Neural cell (in vitro differentiated cells): ENCODE measurements around the gene SLAIN2. TPM values are rescaled to one million over a fixed set of nuclear protein-coding genes. Genes with fewer than 3 reads are reported as not detected.

ENCODE experiments used
- H2AFZ ChIP-seq: fragments of 200-600, 300-800 bp; sonication (generic), shearing (Covaris generic); 2 replicates; pipeline ENCODE4 v1.6.0; 2014; ENCODE audit warnings: low read depth, mild to moderate bottlenecking, antibody characterized with exemption, low read length, moderate library complexity
- H3F3A ChIP-seq: fragments of 200-600 bp; shearing (Covaris generic); 2 replicates; pipeline ENCODE4 v1.6.1; 2016; ENCODE audit warnings: mild to moderate bottlenecking, moderate library complexity, mixed read lengths, antibody characterized with exemption, low read length; ENCODE audit not compliant: insufficient read depth, poor library complexity, severe bottlenecking
- H3K27ac ChIP-seq: fragments of 200-600, 300-800 bp; sonication (generic), shearing (Covaris generic); 2 replicates; pipeline ENCODE4 v1.5.1; 2014; ENCODE audit warnings: mild to moderate bottlenecking, low read length, moderate library complexity
- H3K27me3 ChIP-seq: fragments of 300-800, 200-600 bp; sonication (generic), shearing (Covaris generic); 2 replicates; pipeline ENCODE4 v1.6.0; 2014; ENCODE audit warnings: mild to moderate bottlenecking, low read depth, low read length, moderate library complexity; ENCODE audit not compliant: insufficient read depth
- H3K36me3 ChIP-seq: fragments of 300-800, 200-600 bp; sonication (generic), shearing (Covaris generic); 2 replicates; pipeline ENCODE4 v1.5.1; 2014; ENCODE audit warnings: mild to moderate bottlenecking, antibody characterized with exemption, low read length, moderate library complexity; ENCODE audit not compliant: insufficient read depth
- H3K4me2 ChIP-seq: fragments of 300-800, 200-600 bp; sonication (generic), shearing (Covaris generic); 2 replicates; pipeline ENCODE4 v1.6.0; 2014; ENCODE audit warnings: mild to moderate bottlenecking, low read length
- H3K4me3 ChIP-seq: fragments of 300-800, 200-600 bp; sonication (generic), shearing (Covaris generic); 2 replicates; pipeline ENCODE4 v1.5.1; 2014; ENCODE audit warnings: mild to moderate bottlenecking, low read length, moderate library complexity
- H3K79me2 ChIP-seq: fragments of 200-600 bp; shearing (Covaris generic); replicated peaks from 2 replicates; pipeline ENCODE4 v1.6.0; 2014; ENCODE audit warnings: mild to moderate bottlenecking, low read length, moderate library complexity; ENCODE audit not compliant: insufficient read depth
- H3K9ac ChIP-seq: fragments of 300-800, 200-600 bp; sonication (generic), shearing (Covaris generic); 2 replicates; pipeline ENCODE4 v1.6.1; 2016; ENCODE audit warnings: mild to moderate bottlenecking, low read length, mixed read lengths
- H3K9me2 ChIP-seq: fragments of 200-600 bp; shearing (Covaris generic); 2 replicates; pipeline ENCODE4 v1.6.1; 2016; ENCODE audit warnings: mild to moderate bottlenecking, low read length, mixed read lengths; ENCODE audit not compliant: insufficient read depth
- H3K9me3 ChIP-seq: fragments of 200-600, 300-800 bp; sonication (generic), shearing (Covaris generic); 2 replicates; pipeline ENCODE4 v1.6.1; 2016; ENCODE audit warnings: mild to moderate bottlenecking, mixed run types, low read length, moderate library complexity, mixed read lengths
- H4K20me1 ChIP-seq: fragments of 200-600 bp; shearing (Covaris generic); 2 replicates; pipeline ENCODE4 v1.6.1; 2016; ENCODE audit warnings: mild to moderate bottlenecking, mixed run types; ENCODE audit not compliant: insufficient read depth
- EP300 ChIP-seq: fragments of 450-650 bp; conservative IDR thresholded peaks from 2 replicates; pipeline ENCODE4 v1.6.1; 2014; ENCODE audit warnings: antibody characterized with exemption, mild to moderate bottlenecking, moderate library complexity; ENCODE audit not compliant: poor library complexity, severe bottlenecking
- EZH2 ChIP-seq: fragments of 200-600, 300-800 bp; shearing (Covaris generic), sonication (generic); IDR thresholded peaks from 2 replicates; pipeline ENCODE4 v1.6.1; 2014; ENCODE audit warnings: antibody characterized with exemption, low read length, borderline replicate concordance, mild to moderate bottlenecking; ENCODE audit not compliant: insufficient read depth, poor library complexity, severe bottlenecking
- MXI1 ChIP-seq: fragments of 450-650 bp; conservative IDR thresholded peaks from 2 replicates; pipeline ENCODE4 v1.6.1; 2014; ENCODE audit warnings: antibody characterized with exemption, mild to moderate bottlenecking; ENCODE audit not compliant: poor library complexity, severe bottlenecking
- POLR2AphosphoS5 ChIP-seq: IDR thresholded peaks from 2 replicates; pipeline ENCODE4 v1.6.1; 2012
- RAD21 ChIP-seq: fragments of 450-650 bp; conservative IDR thresholded peaks from 2 replicates; pipeline ENCODE4 v1.6.1; 2014; ENCODE audit warnings: antibody characterized with exemption, mild to moderate bottlenecking, moderate library complexity
- SMC3 ChIP-seq: fragments of 450-650 bp; conservative IDR thresholded peaks from 2 replicates; pipeline ENCODE4 v1.6.1; 2014; ENCODE audit warnings: antibody characterized with exemption, mild to moderate bottlenecking, moderate library complexity; ENCODE audit not compliant: poor library complexity
- TAF1 ChIP-seq: IDR thresholded peaks from 2 replicates; pipeline ENCODE4 v1.6.1; 2012; ENCODE audit warnings: low read depth
- polyA plus RNA-seq: library from polyadenylated mRNA; depleted of rRNA; stranded (reverse); fragments of >200 nt; gene quantifications from 2 replicates; pipeline ENCODE4 v1.2.3, GENCODE V29; 2014
- TF ChIP-seq, protein P1 (sequence below): fragments of 450-650 bp; IDR thresholded peaks from 2 replicates; pipeline ENCODE4 v1.5.1; 2014; ENCODE audit warnings: antibody characterized with exemption, mild to moderate bottlenecking, moderate library complexity; ENCODE audit not compliant: poor library complexity, severe bottlenecking
- TF ChIP-seq, protein P2 (sequence below): IDR thresholded peaks from 2 replicates; pipeline ENCODE4 v1.6.1; 2012; ENCODE audit warnings: borderline replicate concordance

SLAIN2 gene
- polyA plus RNA-seq, 1 donor from 2014 or later: 43.2 TPM

- no peaks in the 10 kb centered on the region for H3K9me2 ChIP-seq
- no peak for TF ChIP-seq MXI1
- TF ChIP-seq EP300: no peak
- TF ChIP-seq POLR2AphosphoS5: no peak
- TF ChIP-seq TAF1: no peak
- TF ChIP-seq EZH2: no peak
- H2AFZ ChIP-seq: no peak overlapping the region
- no peak overlapping the region for H3K4me3 ChIP-seq
- no peak overlapping the region for H3K4me2 ChIP-seq
- no peaks in the 10 kb centered on the region for H3K79me2 ChIP-seq
- H3K36me3 ChIP-seq: no peaks in the 10 kb centered on the region
- H3K9ac ChIP-seq: no peak overlapping the region
- no peaks in the 10 kb centered on the region for H3F3A ChIP-seq
- H3K9me3 ChIP-seq: no peaks in the 10 kb centered on the region
- H3K27me3 ChIP-seq: no peaks in the 10 kb centered on the region
- no peaks in the 10 kb centered on the region for H4K20me1 ChIP-seq
- no peak overlapping the region for H3K27ac ChIP-seq
Measured at GRCh38 chr4:48295116-48295515, 46.2 kb upstream of the SLAIN2 start.

GRCh38 chr4:48296365-48296764, 45.0 kb upstream of the SLAIN2 start:
- Histone ChIP-seq H3K27me3 (no peaks in the 10 kb centered on the region), H4K20me1 (no peaks in the 10 kb centered on the region)

More at GRCh38 chr4:48296365-48296764, 45.0 kb upstream of the SLAIN2 start:
- H2AFZ ChIP-seq: no peak overlapping the region
- no peaks in the 10 kb centered on the region for H3K79me2 ChIP-seq
- no peak overlapping the region for H3K4me3 ChIP-seq
- H3K4me2 ChIP-seq: no peak overlapping the region
- no peaks in the 10 kb centered on the region for H3F3A ChIP-seq
- H3K9me3 ChIP-seq: no peaks in the 10 kb centered on the region
- no peak overlapping the region for H3K27ac ChIP-seq
- no peaks in the 10 kb centered on the region for H3K36me3 ChIP-seq
- no peak overlapping the region for H3K9ac ChIP-seq
- H3K9me2 ChIP-seq: no peaks in the 10 kb centered on the region
- TF ChIP-seq POLR2AphosphoS5 (no peak), RAD21 (no peak), SMC3 (no peak), EZH2 (no peak), EP300 (no peak), TAF1 (no peak), MXI1 (no peak)
- TF ChIP-seq, protein P1, sequence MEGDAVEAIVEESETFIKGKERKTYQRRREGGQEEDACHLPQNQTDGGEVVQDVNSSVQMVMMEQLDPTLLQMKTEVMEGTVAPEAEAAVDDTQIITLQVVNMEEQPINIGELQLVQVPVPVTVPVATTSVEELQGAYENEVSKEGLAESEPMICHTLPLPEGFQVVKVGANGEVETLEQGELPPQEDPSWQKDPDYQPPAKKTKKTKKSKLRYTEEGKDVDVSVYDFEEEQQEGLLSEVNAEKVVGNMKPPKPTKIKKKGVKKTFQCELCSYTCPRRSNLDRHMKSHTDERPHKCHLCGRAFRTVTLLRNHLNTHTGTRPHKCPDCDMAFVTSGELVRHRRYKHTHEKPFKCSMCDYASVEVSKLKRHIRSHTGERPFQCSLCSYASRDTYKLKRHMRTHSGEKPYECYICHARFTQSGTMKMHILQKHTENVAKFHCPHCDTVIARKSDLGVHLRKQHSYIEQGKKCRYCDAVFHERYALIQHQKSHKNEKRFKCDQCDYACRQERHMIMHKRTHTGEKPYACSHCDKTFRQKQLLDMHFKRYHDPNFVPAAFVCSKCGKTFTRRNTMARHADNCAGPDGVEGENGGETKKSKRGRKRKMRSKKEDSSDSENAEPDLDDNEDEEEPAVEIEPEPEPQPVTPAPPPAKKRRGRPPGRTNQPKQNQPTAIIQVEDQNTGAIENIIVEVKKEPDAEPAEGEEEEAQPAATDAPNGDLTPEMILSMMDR: no peak
- TF ChIP-seq, protein P2, sequence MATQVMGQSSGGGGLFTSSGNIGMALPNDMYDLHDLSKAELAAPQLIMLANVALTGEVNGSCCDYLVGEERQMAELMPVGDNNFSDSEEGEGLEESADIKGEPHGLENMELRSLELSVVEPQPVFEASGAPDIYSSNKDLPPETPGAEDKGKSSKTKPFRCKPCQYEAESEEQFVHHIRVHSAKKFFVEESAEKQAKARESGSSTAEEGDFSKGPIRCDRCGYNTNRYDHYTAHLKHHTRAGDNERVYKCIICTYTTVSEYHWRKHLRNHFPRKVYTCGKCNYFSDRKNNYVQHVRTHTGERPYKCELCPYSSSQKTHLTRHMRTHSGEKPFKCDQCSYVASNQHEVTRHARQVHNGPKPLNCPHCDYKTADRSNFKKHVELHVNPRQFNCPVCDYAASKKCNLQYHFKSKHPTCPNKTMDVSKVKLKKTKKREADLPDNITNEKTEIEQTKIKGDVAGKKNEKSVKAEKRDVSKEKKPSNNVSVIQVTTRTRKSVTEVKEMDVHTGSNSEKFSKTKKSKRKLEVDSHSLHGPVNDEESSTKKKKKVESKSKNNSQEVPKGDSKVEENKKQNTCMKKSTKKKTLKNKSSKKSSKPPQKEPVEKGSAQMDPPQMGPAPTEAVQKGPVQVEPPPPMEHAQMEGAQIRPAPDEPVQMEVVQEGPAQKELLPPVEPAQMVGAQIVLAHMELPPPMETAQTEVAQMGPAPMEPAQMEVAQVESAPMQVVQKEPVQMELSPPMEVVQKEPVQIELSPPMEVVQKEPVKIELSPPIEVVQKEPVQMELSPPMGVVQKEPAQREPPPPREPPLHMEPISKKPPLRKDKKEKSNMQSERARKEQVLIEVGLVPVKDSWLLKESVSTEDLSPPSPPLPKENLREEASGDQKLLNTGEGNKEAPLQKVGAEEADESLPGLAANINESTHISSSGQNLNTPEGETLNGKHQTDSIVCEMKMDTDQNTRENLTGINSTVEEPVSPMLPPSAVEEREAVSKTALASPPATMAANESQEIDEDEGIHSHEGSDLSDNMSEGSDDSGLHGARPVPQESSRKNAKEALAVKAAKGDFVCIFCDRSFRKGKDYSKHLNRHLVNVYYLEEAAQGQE: no peak
